KMS-11 (cell line): ENCODE data around the gene MTG2.

ENCODE experiments used
- H2AFZ ChIP-seq: fragments of 200-600 bp; sonication (generic); 2 replicates; pipeline ENCODE4 v1.6.1; 2016; ENCODE audit warnings: antibody characterized with exemption, mixed run types, low read depth
- H3K27ac ChIP-seq: fragments of 200-600 bp; sonication (generic); 2 replicates; pipeline ENCODE4 v1.6.1; 2016; ENCODE audit warnings: mild to moderate bottlenecking, mixed run types
- H3K27me3 ChIP-seq: fragments of 200-600 bp; sonication (generic); 2 replicates; pipeline ENCODE4 v1.6.1; 2017; ENCODE audit warnings: mild to moderate bottlenecking, low read depth, mixed run types, moderate library complexity; ENCODE audit not compliant: insufficient read depth
- H3K36me3 ChIP-seq: fragments of 200-600 bp; sonication (generic); 2 replicates; pipeline ENCODE4 v1.6.1; 2017; ENCODE audit warnings: mild to moderate bottlenecking, mixed run types; ENCODE audit not compliant: insufficient read depth
- H3K4me1 ChIP-seq: fragments of 200-600 bp; sonication (generic); 2 replicates; pipeline ENCODE4 v1.6.1; 2016; ENCODE audit warnings: mild to moderate bottlenecking, low read depth, mixed run types; ENCODE audit not compliant: poor library complexity, severe bottlenecking
- H3K4me2 ChIP-seq: fragments of 200-600 bp; sonication (generic); 2 replicates; pipeline ENCODE4 v1.7.0; 2016; ENCODE audit warnings: mild to moderate bottlenecking, mixed run types
- H3K4me3 ChIP-seq: fragments of 200-600 bp; sonication (generic); IDR thresholded peaks from 2 replicates; pipeline ENCODE4 v1.6.1; 2017; ENCODE audit warnings: low read depth, low read length, mixed read lengths; ENCODE audit not compliant: insufficient read depth
- H3K79me2 ChIP-seq: fragments of 200-600 bp; sonication (generic); 2 replicates; pipeline ENCODE4 v1.6.1; 2016; ENCODE audit warnings: low read depth, mixed run types; ENCODE audit not compliant: insufficient read depth
- H3K9ac ChIP-seq: fragments of 200-600 bp; sonication (generic); 2 replicates; pipeline ENCODE4 v1.6.1; 2016; ENCODE audit warnings: mild to moderate bottlenecking, mixed run types
- H4K20me1 ChIP-seq: fragments of 200-600 bp; sonication (generic); 2 replicates; pipeline ENCODE4 v1.6.1; 2016; ENCODE audit warnings: mild to moderate bottlenecking, mixed run types; ENCODE audit not compliant: insufficient read depth
- TF ChIP-seq, protein P1 (sequence below): fragments of 200-600 bp; sonication (generic); conservative IDR thresholded peaks from 2 replicates; pipeline ENCODE4 v1.6.1; 2017; ENCODE audit warnings: low read depth, mild to moderate bottlenecking, antibody characterized with exemption, low read length, moderate library complexity, mixed read lengths

The MTG2 gene

GRCh38 chr20:62168890-62169435 lies 13.9 kb upstream of the MTG2 start:
- Histone ChIP-seq H2AFZ (no peak overlapping the region), H3K36me3 (no peaks in the 10 kb centered on the region), H3K27me3 (no peaks in the 10 kb centered on the region), H3K27ac (no peak overlapping the region), H3K4me2 (no peak overlapping the region), H3K79me2 (no peaks in the 10 kb centered on the region), H3K4me1 (no peaks in the 10 kb centered on the region), H3K9ac (no peak overlapping the region), H4K20me1 (no peaks in the 10 kb centered on the region), H3K4me3 (no peak overlapping the region)
- TF ChIP-seq, protein P1, sequence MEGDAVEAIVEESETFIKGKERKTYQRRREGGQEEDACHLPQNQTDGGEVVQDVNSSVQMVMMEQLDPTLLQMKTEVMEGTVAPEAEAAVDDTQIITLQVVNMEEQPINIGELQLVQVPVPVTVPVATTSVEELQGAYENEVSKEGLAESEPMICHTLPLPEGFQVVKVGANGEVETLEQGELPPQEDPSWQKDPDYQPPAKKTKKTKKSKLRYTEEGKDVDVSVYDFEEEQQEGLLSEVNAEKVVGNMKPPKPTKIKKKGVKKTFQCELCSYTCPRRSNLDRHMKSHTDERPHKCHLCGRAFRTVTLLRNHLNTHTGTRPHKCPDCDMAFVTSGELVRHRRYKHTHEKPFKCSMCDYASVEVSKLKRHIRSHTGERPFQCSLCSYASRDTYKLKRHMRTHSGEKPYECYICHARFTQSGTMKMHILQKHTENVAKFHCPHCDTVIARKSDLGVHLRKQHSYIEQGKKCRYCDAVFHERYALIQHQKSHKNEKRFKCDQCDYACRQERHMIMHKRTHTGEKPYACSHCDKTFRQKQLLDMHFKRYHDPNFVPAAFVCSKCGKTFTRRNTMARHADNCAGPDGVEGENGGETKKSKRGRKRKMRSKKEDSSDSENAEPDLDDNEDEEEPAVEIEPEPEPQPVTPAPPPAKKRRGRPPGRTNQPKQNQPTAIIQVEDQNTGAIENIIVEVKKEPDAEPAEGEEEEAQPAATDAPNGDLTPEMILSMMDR = no peak

DNA sequence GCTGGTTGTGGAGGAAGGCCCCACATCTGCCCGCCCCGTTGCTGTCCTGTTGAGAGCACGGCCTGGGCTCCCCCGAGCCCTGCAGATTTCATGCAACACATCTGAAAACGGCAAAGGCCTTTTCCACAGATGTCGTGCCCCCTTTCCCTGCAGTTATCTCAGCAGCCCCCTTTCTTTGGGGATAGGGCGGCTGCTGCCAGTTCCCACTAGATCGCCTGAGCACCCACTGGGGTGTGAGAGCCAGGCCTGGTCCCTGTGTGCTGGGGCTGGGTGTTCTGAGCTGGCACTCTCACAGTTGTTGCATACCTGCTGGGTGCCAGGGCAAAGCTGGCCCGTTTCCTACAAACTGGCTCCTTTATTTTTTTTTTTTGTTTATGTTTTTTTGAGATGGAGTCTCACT lies 12.3 kb upstream of the MTG2 start:
- H3K79me2 ChIP-seq = no peaks in the 10 kb centered on the region
- H3K36me3 ChIP-seq = no peaks in the 10 kb centered on the region

DNA sequence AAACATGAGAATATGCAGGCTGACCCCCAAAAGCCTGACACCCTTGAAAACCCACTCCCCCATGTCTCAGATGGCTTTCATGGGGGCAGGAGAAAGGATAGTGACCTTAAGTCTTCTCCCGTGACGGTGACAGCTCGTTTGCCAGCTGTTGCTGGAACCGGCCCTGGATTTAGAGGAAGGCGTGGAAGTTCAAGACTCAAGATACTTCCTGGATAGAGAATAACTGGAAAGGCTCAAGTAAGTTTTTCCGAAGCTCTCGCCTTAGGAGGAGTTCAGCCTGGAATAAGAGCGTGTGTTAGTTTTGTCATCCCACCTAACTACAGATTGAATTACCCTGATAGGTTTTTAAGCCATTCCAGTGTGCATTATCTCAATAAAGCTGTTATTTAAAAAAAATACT lies 11.6 kb upstream of the MTG2 start:
- Histone ChIP-seq H2AFZ (no peak overlapping the region), H3K4me3 (no peak overlapping the region), H3K4me2 (no peak overlapping the region), H3K27ac (no peak overlapping the region), H3K36me3 (no peaks in the 10 kb centered on the region), H3K79me2 (no peaks in the 10 kb centered on the region), H3K27me3 (no peaks in the 10 kb centered on the region), H3K9ac (no peak overlapping the region), H4K20me1 (no peaks in the 10 kb centered on the region), H3K4me1 (no peaks in the 10 kb centered on the region)
- TF ChIP-seq, protein P1 = no peak

More for the DNA sequence above, 12.3 kb upstream of the MTG2 start:
- no peak overlapping the region for H2AFZ ChIP-seq
- no peak overlapping the region for H3K4me3 ChIP-seq
- TF ChIP-seq, protein P1 = no peak
- no peak overlapping the region for H3K9ac ChIP-seq
- H3K27me3 ChIP-seq = no peaks in the 10 kb centered on the region
- H3K4me1 ChIP-seq = no peaks in the 10 kb centered on the region
- H3K27ac ChIP-seq = no peak overlapping the region
- H4K20me1 ChIP-seq = no peaks in the 10 kb centered on the region
- H3K4me2 ChIP-seq = no peak overlapping the region

GRCh38 chr20:62172666-62173065 lies 10.2 kb upstream of the MTG2 start:
- Histone ChIP-seq H2AFZ (no peak overlapping the region), H3K4me2 (no peak overlapping the region), H3K36me3 (no peaks in the 10 kb centered on the region), H3K79me2 (no peaks in the 10 kb centered on the region), H3K9ac (no peak overlapping the region), H3K27me3 (no peaks in the 10 kb centered on the region), H3K4me3 (no peak overlapping the region), H3K27ac (no peak overlapping the region), H3K4me1 (no peaks in the 10 kb centered on the region), H4K20me1 (no peaks in the 10 kb centered on the region)
- TF ChIP-seq, protein P1 = no peak
